SK-N-MC (cell line): Measurements from ENCODE around the gene CPLANE2.

Experiments
- EZH2 ChIP-seq: fragments of 200-600 bp; sonication (generic); IDR thresholded peaks from one replicate; pipeline ENCODE4 v1.6.1; 2017; ENCODE audit warnings: antibody characterized with exemption
- POLR2AphosphoS5 ChIP-seq: IDR thresholded peaks from 2 replicates; pipeline ENCODE4 v1.6.1; 2012; ENCODE audit warnings: mild to moderate bottlenecking, low read depth, low read length, borderline replicate concordance

- TF ChIP-seq POLR2AphosphoS5 = no peak
- TF ChIP-seq EZH2 = no peak
Observed at GRCh38 chr1:16245476-16246196, 8.7 kb upstream of the CPLANE2 start.
